CD4-positive, alpha-beta T cell treated with Interleukin-17A for 4 hours (primary cell): ENCODE measurements around the gene TPSG1.
A peak's percentile ranks its signal among the peaks of the same experiment; 100 is the strongest.
"Not testable (repeated sequence)": the region's sequence is repeated elsewhere in the genome, so short reads cannot be mapped to it uniquely, and the experiment has no call there.

Source experiments
- DNase-seq: peaks from one replicate; pipeline ENCODE4 v3.0.0-alpha.2; 2020; ENCODE audit warnings: mixed read lengths

TPSG1 gene

GRCh38 chr16:1213796-1214372 is 11.2 kb downstream of the TPSG1 start:
- no peak for DNase-seq

DNA sequence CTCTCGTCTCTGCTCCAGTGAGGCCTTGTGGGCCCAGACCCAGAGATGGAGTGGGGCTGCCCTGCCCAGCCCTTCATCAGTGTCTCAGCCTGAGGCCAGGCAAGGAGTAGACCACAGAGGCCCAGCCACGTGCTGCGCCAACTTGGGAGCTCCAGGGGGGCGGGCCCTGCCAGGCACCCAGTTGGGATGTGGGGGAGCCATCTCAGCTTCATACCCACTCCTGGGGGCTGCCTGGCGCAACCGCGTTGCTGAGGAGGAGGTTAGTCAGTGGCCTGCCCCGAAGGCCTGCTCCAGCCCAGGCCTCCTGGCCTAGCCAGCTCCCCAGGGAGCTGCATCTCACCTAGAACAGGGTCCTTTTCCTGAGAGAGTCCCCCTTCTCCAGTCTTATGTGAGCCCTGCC is 11.8 kb downstream of the TPSG1 start:
- no peak for DNase-seq

DNA sequence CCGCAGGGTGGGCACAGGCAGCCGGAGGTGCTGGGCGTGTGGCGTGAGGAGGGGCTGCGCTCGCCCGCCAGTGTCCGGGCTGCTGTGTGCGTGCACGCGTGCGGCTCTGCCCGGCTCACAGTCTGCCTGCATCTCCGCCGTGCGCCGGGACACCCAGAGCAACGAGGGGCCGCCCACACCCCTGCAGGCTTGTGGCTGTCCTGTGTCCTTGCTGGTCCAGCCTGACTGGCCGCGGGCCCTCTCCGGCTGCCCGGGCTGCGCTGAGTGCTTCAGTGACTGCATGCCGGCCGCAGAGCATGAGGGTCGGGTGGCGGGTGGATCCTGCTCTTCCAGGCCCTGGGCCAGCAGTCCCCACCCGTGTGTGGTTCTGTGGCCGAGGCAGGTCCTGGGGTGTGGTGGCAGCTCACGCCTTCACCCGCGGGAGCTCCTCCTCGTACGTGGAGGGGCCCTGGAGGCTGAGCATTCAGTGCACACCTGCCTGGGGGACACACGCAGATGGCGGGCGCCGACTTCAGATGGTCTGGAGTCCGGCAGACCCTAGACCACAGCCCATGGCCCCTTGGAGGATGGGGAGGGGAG is 12.4 kb downstream of the TPSG1 start:
- DNase-seq, result no peak

DNA sequence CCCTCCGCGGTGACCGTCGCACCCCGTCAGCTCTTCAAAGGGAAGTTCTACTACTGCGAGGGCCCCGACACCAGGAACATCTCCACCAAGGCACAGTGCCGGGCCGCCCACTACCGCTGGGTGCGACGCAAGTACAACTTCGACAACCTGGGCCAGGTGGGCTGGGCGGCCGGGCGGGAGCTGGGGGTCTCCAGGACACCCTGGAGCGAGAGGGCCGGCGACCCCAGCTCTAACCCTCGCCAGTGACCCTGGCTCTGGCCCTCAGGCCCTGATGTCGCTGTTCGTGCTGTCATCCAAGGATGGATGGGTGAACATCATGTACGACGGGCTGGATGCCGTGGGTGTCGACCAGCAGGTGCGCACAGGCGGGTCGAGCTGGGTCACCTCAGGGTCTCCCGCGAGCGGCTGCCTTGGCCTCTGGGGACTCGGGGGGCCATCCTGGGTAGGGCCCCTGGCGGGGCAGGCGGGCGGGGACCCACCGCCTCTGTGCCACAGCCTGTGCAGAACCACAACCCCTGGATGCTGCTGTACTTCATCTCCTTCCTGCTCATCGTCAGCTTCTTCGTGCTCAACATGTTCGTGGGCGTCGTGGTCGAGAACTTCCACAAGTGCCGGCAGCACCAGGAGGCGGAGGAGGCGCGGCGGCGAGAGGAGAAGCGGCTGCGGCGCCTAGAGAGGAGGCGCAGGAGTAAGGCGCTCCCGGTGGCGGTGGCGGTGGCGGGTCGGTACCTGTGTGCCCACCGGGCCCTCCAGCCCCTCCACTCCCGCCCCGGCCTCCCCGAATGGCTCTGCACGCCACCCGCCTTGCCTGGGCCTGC is 13.4 kb downstream of the TPSG1 start:
- DNase-seq, result no peak

DNA sequence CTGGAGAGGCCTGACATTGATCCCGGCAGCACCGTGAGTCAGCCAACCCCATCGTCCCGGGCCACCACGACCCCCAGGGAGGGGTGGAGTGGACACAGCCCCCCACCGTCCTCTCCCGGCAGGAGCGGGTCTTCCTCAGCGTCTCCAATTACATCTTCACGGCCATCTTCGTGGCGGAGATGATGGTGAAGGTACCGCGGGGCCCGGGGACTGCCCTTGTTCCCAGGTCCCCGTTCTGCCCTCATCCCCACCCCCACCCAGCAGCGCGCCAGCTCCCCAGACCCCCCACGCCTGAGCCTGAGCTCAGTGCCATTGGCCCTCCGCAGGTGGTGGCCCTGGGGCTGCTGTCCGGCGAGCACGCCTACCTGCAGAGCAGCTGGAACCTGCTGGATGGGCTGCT is 14.6 kb downstream of the TPSG1 start:
- no peak for DNase-seq

- DNase-seq, result no peak
Measured at GRCh38 chr16:1209081-1209480, 16.0 kb downstream of the TPSG1 start.

GRCh38 chr16:1208239-1208830 is 16.7 kb downstream of the TPSG1 start:
- DNase-seq, result peak; percentile 34

DNA sequence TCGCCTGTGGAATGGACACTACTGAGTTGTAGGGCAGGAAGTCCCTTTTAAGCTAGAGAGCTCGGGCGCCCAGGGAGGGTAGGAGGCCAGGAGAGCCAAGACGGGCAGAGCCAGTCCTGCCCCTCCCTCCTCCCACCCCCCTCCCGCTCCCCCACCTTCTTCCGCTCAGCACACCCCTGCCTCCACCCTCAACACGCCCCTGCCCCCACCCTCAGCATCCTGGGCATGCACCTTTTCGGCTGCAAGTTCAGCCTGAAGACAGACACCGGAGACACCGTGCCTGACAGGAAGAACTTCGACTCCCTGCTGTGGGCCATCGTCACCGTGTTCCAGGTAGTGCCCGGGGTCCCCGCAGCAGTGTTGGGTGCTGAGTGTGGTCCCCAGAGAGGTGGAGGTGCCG is 18.3 kb downstream of the TPSG1 start:
- DNase-seq, result peak; percentile 51

GRCh38 chr16:1206326-1206725 is 18.7 kb downstream of the TPSG1 start:
- no peak for DNase-seq

DNA sequence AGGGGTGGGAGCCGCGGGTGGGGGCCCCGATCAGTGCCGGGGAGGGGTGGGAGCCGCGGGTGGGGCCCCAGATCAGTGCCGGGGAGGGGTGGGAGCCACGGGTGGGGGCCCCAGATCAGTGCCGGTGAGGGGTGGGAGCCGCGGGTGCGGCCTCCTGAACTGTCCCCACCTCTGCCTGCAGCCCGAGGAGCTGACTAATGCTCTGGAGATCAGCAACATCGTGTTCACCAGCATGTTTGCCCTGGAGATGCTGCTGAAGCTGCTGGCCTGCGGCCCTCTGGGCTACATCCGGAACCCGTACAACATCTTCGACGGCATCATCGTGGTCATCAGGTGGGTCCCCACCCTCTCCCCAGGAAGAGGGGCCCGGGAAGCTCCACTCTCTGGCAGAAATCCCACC is 20.1 kb downstream of the TPSG1 start:
- DNase-seq, result no peak

GRCh38 chr16:1202274-1202673 is 22.8 kb downstream of the TPSG1 start:
- DNase-seq, result no peak

DNA sequence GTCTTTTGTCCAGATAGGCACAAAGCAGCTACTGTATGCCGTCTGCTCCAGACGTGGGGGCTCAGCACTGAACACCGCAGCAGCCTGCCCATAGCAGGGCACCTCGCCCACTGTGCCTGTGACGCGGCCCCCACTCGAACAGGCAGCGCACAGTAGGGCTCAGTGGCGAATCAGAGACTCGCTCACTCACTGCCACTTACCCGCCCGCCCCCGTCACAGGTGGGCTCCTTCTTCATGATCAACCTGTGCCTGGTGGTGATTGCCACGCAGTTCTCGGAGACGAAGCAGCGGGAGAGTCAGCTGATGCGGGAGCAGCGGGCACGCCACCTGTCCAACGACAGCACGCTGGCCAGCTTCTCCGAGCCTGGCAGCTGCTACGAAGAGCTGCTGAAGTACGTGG is 23.6 kb downstream of the TPSG1 start:
- no peak for DNase-seq

- no peak for DNase-seq
Measured at GRCh38 chr16:1200014-1200627, 24.9 kb downstream of the TPSG1 start.

DNA sequence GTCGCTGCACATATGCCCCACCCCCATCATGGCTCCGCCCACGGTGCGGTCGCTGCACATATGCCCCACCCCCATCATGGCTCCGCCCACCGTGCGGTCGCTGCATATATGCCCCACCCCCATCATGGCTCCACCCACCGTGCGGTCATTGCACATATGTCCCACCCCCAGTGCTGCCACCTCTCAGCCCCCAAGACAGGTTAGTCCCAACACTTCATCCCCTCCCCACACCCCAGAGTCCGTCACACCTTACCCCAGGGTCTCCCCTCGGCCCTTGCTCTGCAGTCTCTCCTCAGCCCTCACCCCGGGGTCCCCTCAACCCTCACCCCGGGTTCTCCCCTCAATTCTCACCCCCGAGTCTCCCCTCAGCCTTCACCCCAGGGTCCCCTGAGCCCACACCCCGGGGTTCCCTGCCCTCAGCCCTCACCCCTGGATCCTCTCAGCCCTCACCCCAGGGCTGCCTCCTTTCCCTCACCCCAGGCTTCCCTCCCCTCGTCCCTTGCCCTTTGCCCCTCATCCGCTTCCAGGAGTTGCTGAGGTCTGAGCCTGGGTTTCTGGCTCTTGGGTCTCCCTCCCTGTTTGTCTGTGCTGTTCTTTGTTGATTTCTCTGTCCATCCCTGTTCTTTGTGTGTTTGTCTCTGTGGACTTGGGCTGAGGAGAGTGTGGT is 25.6 kb downstream of the TPSG1 start:
- no peak for DNase-seq

GRCh38 chr16:1198671-1199346 is 26.3 kb downstream of the TPSG1 start:
- DNase-seq, result not testable (repeated sequence)

GRCh38 chr16:1198194-1198593 is 26.9 kb downstream of the TPSG1 start:
- DNase-seq, result no peak

- DNase-seq, result no peak
Measured at GRCh38 chr16:1197237-1197866, 27.7 kb downstream of the TPSG1 start.

DNA sequence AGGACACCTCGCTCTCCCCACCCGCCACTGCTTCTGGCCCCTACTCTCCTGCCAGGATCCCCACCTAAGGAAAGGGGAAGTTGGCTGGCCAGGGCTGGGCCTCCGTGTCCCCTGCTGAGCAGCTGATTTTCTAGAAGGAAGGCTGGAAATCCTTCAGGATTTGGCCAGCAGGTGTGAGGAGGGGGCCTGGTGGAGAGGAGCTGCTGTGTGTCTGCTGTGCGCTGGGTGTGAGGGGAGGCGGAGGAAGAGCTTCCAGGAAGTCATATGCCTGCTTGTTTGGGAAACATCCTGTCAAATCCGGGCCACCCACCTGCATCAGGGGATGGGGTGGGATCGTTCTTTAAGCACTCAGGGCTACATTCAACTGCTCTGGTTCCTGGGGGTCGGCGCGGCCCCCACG is 28.6 kb downstream of the TPSG1 start:
- DNase-seq, result no peak

GRCh38 chr16:1195393-1195666 is 29.7 kb downstream of the TPSG1 start:
- no peak for DNase-seq

DNA sequence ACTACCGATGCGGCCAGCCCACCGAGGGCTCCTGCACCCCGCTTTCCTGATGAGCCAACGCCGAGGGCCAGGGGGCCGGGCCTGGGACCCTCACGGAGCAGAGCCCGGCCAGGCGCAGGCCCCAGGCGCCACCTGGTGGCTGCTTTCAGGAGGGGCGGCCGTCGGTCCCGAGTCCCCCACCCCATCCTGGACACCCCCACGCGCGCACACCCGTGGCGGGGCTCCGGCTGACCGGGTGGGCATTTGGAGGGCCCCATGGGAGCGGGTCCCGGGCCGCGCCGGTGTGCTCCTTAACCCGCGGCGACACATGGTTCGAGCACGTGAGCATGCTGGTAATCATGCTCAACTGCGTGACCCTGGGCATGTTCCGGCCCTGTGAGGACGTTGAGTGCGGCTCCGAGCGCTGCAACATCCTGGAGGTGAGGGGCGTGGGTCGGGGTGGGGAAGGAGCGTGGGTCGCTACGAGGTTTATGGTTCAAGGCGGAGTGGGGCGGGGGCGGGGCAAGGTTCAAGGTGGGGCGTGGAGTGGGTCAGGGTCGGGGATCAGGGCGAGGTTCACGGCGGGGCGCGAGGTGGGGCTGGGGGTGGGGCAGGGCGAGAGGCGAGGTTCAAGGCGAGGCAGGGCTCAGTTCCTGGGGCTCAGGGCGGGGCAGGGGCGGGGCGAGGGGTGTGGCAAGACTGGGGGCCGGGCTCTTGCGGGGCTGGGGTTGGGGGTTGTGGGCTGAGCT is 30.2 kb downstream of the TPSG1 start:
- peak; percentile 41 for DNase-seq

GRCh38 chr16:1193825-1194581 is 31.1 kb downstream of the TPSG1 start:
- no peak for DNase-seq
